CD14-positive monocyte (primary cell): ENCODE data around the gene GNAL. TPM values are rescaled to one million over a fixed set of nuclear protein-coding genes. Genes with fewer than 3 reads are reported as not detected.

Experiments used
- DNase-seq, 3 donors: peaks; one replicate each; pipeline ENCODE4 v3.0.0-alpha.2; 2011 to 2022
- H2AFZ ChIP-seq: 2 replicates; pipeline ENCODE4 v1.6.0; 2012; ENCODE audit warnings: mild to moderate bottlenecking, low read depth, low read length, inconsistent platforms; ENCODE audit not compliant: insufficient read depth, poor library complexity, severe bottlenecking
- H3K27ac ChIP-seq, 2 donors: 1 replicate in 1 of 2; 2 replicates in 1 of 2; pipeline ENCODE4 v1.5.1; 2012 to 2013; ENCODE audit warnings: low read length in 2 of 2, control low read depth in 1 of 2, inconsistent platforms in 1 of 2, low read depth in 1 of 2, mild to moderate bottlenecking in 1 of 2
- H3K27me3 ChIP-seq, 2 donors: one replicate each; pipeline versions ENCODE4 v1.6.0 to v1.6.1; 2011 to 2013; ENCODE audit warnings: low read length in 2 of 2; ENCODE audit not compliant: control insufficient read depth in 2 of 2, insufficient read depth in 2 of 2
- H3K36me3 ChIP-seq, 2 donors: replicated peaks in 1 of 2; 1 replicate in 1 of 2; 2 replicates in 1 of 2; pipeline versions ENCODE4 v1.5.1 to v1.6.1; 2012 to 2013; ENCODE audit warnings: low read length in 2 of 2, control low read depth in 1 of 2, inconsistent platforms in 1 of 2, mild to moderate bottlenecking in 1 of 2; ENCODE audit not compliant: insufficient read depth in 2 of 2, control insufficient read depth in 1 of 2
- H3K4me1 ChIP-seq, 2 donors: 1 replicate in 1 of 2; 2 replicates in 1 of 2; pipeline versions ENCODE4 v1.5.1 to v1.6.1; 2012 to 2013; ENCODE audit warnings: low read length in 2 of 2, control low read depth in 1 of 2, inconsistent platforms in 1 of 2, mild to moderate bottlenecking in 1 of 2, moderate library complexity in 1 of 2; ENCODE audit not compliant: insufficient read depth in 2 of 2, control insufficient read depth in 1 of 2
- H3K4me2 ChIP-seq: replicated peaks from 2 replicates; pipeline ENCODE3; 2012; ENCODE audit warnings: low read length, moderate library complexity, mild to moderate bottlenecking; ENCODE audit not compliant: poor library complexity, severe bottlenecking; ENCODE audit errors: extremely low read depth
- H3K4me3 ChIP-seq, 3 experiments: fragments of 200-600 bp in 1 of 3; sonication (generic) in 1 of 3; replicated peaks in 1 of 3; 1 replicate in 2 of 3; 2 replicates in 1 of 3; pipeline ENCODE4 v1.5.1; 2011 to 2013; ENCODE audit warnings: low read length in 3 of 3, mild to moderate bottlenecking in 3 of 3, control low read depth in 2 of 3, low read depth in 2 of 3, inconsistent platforms in 1 of 3, moderate library complexity in 1 of 3
- H3K79me2 ChIP-seq: 2 replicates; pipeline ENCODE4 v1.6.0; 2012; ENCODE audit warnings: mild to moderate bottlenecking, control low read depth, inconsistent platforms, low read length, moderate library complexity; ENCODE audit not compliant: insufficient read depth
- H3K9ac ChIP-seq: 2 replicates; pipeline ENCODE4 v1.6.0; 2017; ENCODE audit warnings: low read length, mild to moderate bottlenecking; ENCODE audit not compliant: insufficient read depth, poor library complexity, severe bottlenecking
- H3K9me3 ChIP-seq, 2 donors: replicated peaks in 1 of 2; 1 replicate in 1 of 2; 2 replicates in 1 of 2; pipeline versions ENCODE4 v1.5.1 to v1.6.1; 2012 to 2013; ENCODE audit warnings: low read length in 2 of 2, control low read depth in 1 of 2; ENCODE audit not compliant: control insufficient read depth in 1 of 2, insufficient read depth in 1 of 2
- H4K20me1 ChIP-seq: 2 replicates; pipeline ENCODE4 v1.6.0; 2012; ENCODE audit warnings: mild to moderate bottlenecking, low read length, control low read depth, moderate library complexity; ENCODE audit not compliant: insufficient read depth
- H3K27ac Mint-ChIP-seq, 7 donors: one replicate each; pipeline ENCODE4 v1.8.0; 2020; ENCODE audit warnings: mild to moderate bottlenecking in 7 of 7, mixed read lengths in 7 of 7, moderate library complexity in 6 of 7, inconsistent platforms in 2 of 7
- H3K27me3 Mint-ChIP-seq, 3 donors: one replicate each; pipeline ENCODE4 v1.8.0; 2021 to 2022; ENCODE audit warnings: low read depth in 3 of 3, mild to moderate bottlenecking in 3 of 3, mixed read lengths in 3 of 3, moderate library complexity in 3 of 3, inconsistent platforms in 1 of 3
- H3K36me3 Mint-ChIP-seq, 2 donors: one replicate each; pipeline ENCODE4 v1.8.0; 2020; ENCODE audit warnings: mixed read lengths in 2 of 2, inconsistent platforms in 1 of 2, mild to moderate bottlenecking in 1 of 2
- H3K4me1 Mint-ChIP-seq: one replicate; pipeline ENCODE4 v1.8.0; 2020; ENCODE audit warnings: mild to moderate bottlenecking, mixed read lengths
- H3K4me3 Mint-ChIP-seq, 2 donors: one replicate each; pipeline ENCODE4 v1.8.0; 2020; ENCODE audit warnings: mild to moderate bottlenecking in 2 of 2, mixed read lengths in 2 of 2, moderate library complexity in 1 of 2
- H3K9me3 Mint-ChIP-seq, 7 donors: one replicate each; pipeline ENCODE4 v1.8.0; 2020 to 2022; ENCODE audit warnings: mixed read lengths in 7 of 7, mild to moderate bottlenecking in 6 of 7, moderate library complexity in 6 of 7, inconsistent platforms in 2 of 7
- WGBS: methylation state at CpG from one replicate; pipeline ENCODE4 v1.1.5; 2013; ENCODE audit warnings: missing lambda C conversion rate; ENCODE audit not compliant: insufficient coverage; 5-methylcytosine and 5-hydroxymethylcytosine counted together
- intact Hi-C, 2 donors: fragments of 100-400 bp; cut with micrococcal nuclease; formaldehyde crosslinking; loops; one replicate each; pipeline versions ENCODE4 v1.15.0 to v1.15.1; 2023
- polyA plus RNA-seq, 3 donors: library from polyadenylated mRNA; depleted of rRNA in 1 of 3; unstranded in 2 of 3; stranded (reverse) in 1 of 3; fragments of 300-500 nt in 2 of 3; fragments of >200 nt in 1 of 3; fragmentation: Illumina TruSeq in 2 of 3; gene quantifications; 1 replicate in 2 of 3; 2 replicates in 1 of 3; pipeline ENCODE4 v1.2.3, GENCODE V29; 2012 to 2021
- TF ChIP-seq, protein P1 (sequence below): fragments of 200-600 bp; IDR thresholded peaks from one replicate; pipeline ENCODE4 v1.8.0; 2022; ENCODE audit warnings: antibody characterized with exemption, mild to moderate bottlenecking

GNAL gene
- polyA plus RNA-seq, 3 donors: 0.01 to 0.03 TPM; not detected in 1

GRCh38 chr18:11658989-11659388, 30.1 kb upstream of the GNAL start:
- Histone ChIP-seq H3K36me3 (no peaks in the 10 kb centered on the region), H3K4me1 (no peaks in the 10 kb centered on the region), H3K4me3 (no peak overlapping the region), H3K9me3 (no peaks in the 10 kb centered on the region), H3K27ac (no peak overlapping the region), H3K27me3 (peaks cover 0 to 3% of the 10 kb centered on the region in 2 donors), H3K79me2 (no peaks in the 10 kb centered on the region), H4K20me1 (no peaks in the 10 kb centered on the region), H3K4me2 (no peak overlapping the region), H3K9ac (no peak overlapping the region), H2AFZ (no peak overlapping the region)
- no peak for DNase-seq
- Mint-ChIP-seq H3K27ac (no peak overlapping the region), H3K9me3 (no peaks in the 10 kb centered on the region), H3K36me3 (no peaks in the 10 kb centered on the region), H3K27me3 (peaks cover 6 to 25% (median 9%) of the 10 kb centered on the region in 3 donors), H3K4me3 (no peak overlapping the region), H3K4me1 (peaks cover 4% of the 10 kb centered on the region)
- intact Hi-C loops: loop anchor here (5.0 to 10.0 kb wide), 2 partner anchors 376 to 578 kb away; no protein-coding TSS in a partner anchor
- WGBS: 92% methylated on average over 4 of the region's 6 CpGs
- TF ChIP-seq, protein P1, sequence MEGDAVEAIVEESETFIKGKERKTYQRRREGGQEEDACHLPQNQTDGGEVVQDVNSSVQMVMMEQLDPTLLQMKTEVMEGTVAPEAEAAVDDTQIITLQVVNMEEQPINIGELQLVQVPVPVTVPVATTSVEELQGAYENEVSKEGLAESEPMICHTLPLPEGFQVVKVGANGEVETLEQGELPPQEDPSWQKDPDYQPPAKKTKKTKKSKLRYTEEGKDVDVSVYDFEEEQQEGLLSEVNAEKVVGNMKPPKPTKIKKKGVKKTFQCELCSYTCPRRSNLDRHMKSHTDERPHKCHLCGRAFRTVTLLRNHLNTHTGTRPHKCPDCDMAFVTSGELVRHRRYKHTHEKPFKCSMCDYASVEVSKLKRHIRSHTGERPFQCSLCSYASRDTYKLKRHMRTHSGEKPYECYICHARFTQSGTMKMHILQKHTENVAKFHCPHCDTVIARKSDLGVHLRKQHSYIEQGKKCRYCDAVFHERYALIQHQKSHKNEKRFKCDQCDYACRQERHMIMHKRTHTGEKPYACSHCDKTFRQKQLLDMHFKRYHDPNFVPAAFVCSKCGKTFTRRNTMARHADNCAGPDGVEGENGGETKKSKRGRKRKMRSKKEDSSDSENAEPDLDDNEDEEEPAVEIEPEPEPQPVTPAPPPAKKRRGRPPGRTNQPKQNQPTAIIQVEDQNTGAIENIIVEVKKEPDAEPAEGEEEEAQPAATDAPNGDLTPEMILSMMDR: no peak

- Histone ChIP-seq H3K27me3 (peaks cover 0 to 3% of the 10 kb centered on the region in 2 donors), H3K9me3 (no peaks in the 10 kb centered on the region), H3K9ac (no peak overlapping the region), H3K79me2 (no peaks in the 10 kb centered on the region), H3K4me2 (no peak overlapping the region), H3K27ac (no peak overlapping the region), H3K36me3 (no peaks in the 10 kb centered on the region), H2AFZ (no peak overlapping the region), H3K4me1 (no peaks in the 10 kb centered on the region), H3K4me3 (no peak overlapping the region), H4K20me1 (no peaks in the 10 kb centered on the region)
- TF ChIP-seq, protein P1: no peak
- WGBS: 99% methylated on average over 7 of the region's 7 CpGs
- intact Hi-C loops: no loop called here
- H3K4me1 Mint-ChIP-seq: no peaks in the 10 kb centered on the region
- no peaks in the 10 kb centered on the region for H3K36me3 Mint-ChIP-seq
- no peak overlapping the region for H3K27ac Mint-ChIP-seq
- peaks cover 5 to 14% (median 6%) of the 10 kb centered on the region in 3 donors for H3K27me3 Mint-ChIP-seq
- no peaks in the 10 kb centered on the region for H3K9me3 Mint-ChIP-seq
- DNase-seq: no peak
- no peak overlapping the region for H3K4me3 Mint-ChIP-seq
Observed at GRCh38 chr18:11660691-11661090, 28.4 kb upstream of the GNAL start.
